Activated CD8-positive, alpha-beta memory T cell treated with anti-CD3 and anti-CD28 coated beads for 1 hour (primary cell): Measurements from ENCODE around the gene ERBB2.
"Not testable (repeated sequence)": the region's sequence is repeated elsewhere in the genome, so short reads cannot be mapped to it uniquely, and the experiment has no call there.

Source experiments
- DNase-seq, 2 donors: peaks; one replicate each; pipeline ENCODE4 v3.0.0-alpha.2; 2020; ENCODE audit warnings: low read depth in 1 of 2; ENCODE audit errors: extremely low read depth in 1 of 2

Gene ERBB2

GRCh38 chr17:39756380-39757079, 56.7 kb downstream of the ERBB2 start:
- no peak for DNase-seq

- no peak for DNase-seq
Observed at GRCh38 chr17:39757176-39757662, 57.4 kb downstream of the ERBB2 start.

- peak; percentile 22 to 54 for DNase-seq
Observed at GRCh38 chr17:39757931-39758873, 58.3 kb downstream of the ERBB2 start.

GRCh38 chr17:39759204-39759603, 59.3 kb downstream of the ERBB2 start:
- DNase-seq = no peak

- DNase-seq = no peak
Observed at GRCh38 chr17:39761861-39762496, 62.1 kb downstream of the ERBB2 start.

GRCh38 chr17:39763051-39763820, 63.4 kb downstream of the ERBB2 start:
- no peak for DNase-seq

- not testable (repeated sequence) for DNase-seq
Observed at GRCh38 chr17:39764171-39764570, 64.3 kb downstream of the ERBB2 start.

- DNase-seq = no peak
Observed at GRCh38 chr17:39765175-39765574, 65.3 kb downstream of the ERBB2 start.

GRCh38 chr17:39765766-39766165, 65.9 kb downstream of the ERBB2 start:
- DNase-seq = no peak

- no peak for DNase-seq
Observed at GRCh38 chr17:39767147-39767546, 67.3 kb downstream of the ERBB2 start.

GRCh38 chr17:39769974-39770587, 70.2 kb downstream of the ERBB2 start:
- peak in 1 of 2 donors; percentile 57 for DNase-seq

GRCh38 chr17:39772415-39772814, 72.6 kb downstream of the ERBB2 start:
- DNase-seq = no peak

- no peak for DNase-seq
Observed at GRCh38 chr17:39772987-39773934, 73.4 kb downstream of the ERBB2 start.

- no peak for DNase-seq
Observed at GRCh38 chr17:39774047-39774446, 74.2 kb downstream of the ERBB2 start.

- no peak for DNase-seq
Observed at GRCh38 chr17:39775031-39775430, 75.2 kb downstream of the ERBB2 start.

- no peak for DNase-seq
Observed at GRCh38 chr17:39776252-39776651, 76.4 kb downstream of the ERBB2 start.

- no peak for DNase-seq
Observed at GRCh38 chr17:39777534-39778365, 77.9 kb downstream of the ERBB2 start.
